HG03045 (cell line): ENCODE measurements around the gene SLC28A2.

Experiments used
- ATAC-seq: cut with Tn5 transposase; IDR thresholded peaks from one replicate; pipeline ENCODE4 v1.9.1; 2021; ENCODE audit warnings: mild to moderate bottlenecking, moderate library complexity; ENCODE audit not compliant: unreplicated experiment

The SLC28A2 gene

GRCh38 chr15:45320581-45321205 lies 68.7 kb downstream of the SLC28A2 start:
- no peak for ATAC-seq

GRCh38 chr15:45326280-45326679 lies 74.2 kb downstream of the SLC28A2 start:
- no peak for ATAC-seq

DNA sequence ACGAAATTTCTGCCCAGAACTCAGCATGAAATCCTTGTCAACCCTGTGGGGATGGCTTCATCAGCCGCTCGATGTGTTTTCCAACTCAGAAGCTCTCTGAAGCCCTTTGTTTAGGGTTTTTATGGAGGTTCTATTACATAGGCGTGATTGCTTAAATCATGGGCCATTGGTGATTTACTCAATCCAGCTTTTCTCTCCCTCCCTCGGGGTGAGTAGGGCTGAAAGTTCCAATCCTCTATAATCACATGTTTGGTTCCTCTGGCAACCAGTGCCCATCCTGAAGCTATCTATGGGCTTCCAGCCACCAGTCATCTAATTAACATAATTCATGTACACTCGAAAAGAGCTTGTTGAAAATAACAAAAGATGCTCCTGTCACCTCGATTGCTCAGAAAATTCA lies 74.7 kb downstream of the SLC28A2 start:
- no peak for ATAC-seq
